ENCODE data around the gene ZFAND5.

ZFAND5 gene, protein sequence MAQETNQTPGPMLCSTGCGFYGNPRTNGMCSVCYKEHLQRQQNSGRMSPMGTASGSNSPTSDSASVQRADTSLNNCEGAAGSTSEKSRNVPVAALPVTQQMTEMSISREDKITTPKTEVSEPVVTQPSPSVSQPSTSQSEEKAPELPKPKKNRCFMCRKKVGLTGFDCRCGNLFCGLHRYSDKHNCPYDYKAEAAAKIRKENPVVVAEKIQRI

DNA sequence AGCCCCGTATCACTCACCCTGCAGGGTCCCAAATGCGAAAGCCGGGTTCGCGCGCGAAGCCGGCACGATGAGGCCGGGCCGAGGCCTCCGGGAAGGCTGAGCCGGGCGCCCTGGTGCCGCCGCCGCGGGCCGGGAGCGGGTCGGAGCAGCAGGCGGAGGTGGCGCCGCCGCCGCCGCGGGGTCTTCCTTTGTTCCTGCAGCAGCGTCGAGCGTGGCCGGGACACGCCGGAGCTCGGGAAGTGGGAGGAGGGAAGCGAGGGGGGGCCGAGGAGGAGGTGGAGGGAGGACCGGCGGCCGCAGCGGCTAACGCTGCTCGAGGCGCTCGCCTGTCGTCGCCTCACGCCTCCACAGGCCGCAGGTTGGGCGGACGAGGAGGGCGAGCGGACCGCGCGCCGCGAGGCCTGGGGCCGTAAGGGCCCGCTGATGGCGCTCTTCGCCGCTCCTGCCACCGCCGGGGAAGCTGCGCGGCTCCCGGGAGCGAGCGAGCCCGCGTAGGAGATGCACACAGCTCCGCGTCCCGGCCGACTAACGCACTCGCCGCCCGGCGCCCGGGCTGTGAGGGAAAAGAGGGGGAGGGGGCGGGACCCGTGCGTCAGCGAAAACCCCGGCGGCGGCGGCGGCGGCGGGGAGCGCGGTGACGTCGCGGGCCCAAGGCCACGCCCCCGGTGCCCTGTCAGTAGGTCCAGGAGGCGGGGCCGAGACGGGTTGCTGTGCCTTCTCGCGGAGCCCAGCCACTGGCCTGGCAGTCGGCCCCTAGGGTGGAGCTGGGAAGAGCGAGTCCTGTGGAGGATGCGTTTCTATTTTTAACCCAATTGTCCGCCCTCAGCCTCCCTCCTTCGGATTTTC lies at the start of gene ZFAND5:
Gene ZFAND5 (minus strand): TSS at position 530 of the 846 bp plus-strand sequence. CDS start 4,430 bp downstream, outside the sequence.
- H3K79me2 ChIP-seq (ENCODE audit: control insufficient read depth, low read length): peaks cover 54% of the 10 kb centered on the region
- H3K9me3 ChIP-seq (ENCODE audit: control insufficient read depth, insufficient read depth, low read length): no peaks in the 10 kb centered on the region
- H3F3A ChIP-seq (ENCODE audit: control insufficient read depth, insufficient read depth): no peaks in the 10 kb centered on the region
- TF ChIP-seq EZH2phosphoT487 (IDR thresholded peaks at IDR 0.05; ENCODE audit: borderline replicate concordance, low read length): no peak
- TF ChIP-seq, protein P1, sequence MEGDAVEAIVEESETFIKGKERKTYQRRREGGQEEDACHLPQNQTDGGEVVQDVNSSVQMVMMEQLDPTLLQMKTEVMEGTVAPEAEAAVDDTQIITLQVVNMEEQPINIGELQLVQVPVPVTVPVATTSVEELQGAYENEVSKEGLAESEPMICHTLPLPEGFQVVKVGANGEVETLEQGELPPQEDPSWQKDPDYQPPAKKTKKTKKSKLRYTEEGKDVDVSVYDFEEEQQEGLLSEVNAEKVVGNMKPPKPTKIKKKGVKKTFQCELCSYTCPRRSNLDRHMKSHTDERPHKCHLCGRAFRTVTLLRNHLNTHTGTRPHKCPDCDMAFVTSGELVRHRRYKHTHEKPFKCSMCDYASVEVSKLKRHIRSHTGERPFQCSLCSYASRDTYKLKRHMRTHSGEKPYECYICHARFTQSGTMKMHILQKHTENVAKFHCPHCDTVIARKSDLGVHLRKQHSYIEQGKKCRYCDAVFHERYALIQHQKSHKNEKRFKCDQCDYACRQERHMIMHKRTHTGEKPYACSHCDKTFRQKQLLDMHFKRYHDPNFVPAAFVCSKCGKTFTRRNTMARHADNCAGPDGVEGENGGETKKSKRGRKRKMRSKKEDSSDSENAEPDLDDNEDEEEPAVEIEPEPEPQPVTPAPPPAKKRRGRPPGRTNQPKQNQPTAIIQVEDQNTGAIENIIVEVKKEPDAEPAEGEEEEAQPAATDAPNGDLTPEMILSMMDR (IDR thresholded peaks at IDR 0.05; ENCODE audit: low read depth, low read length, poor library complexity, severe bottlenecking): no peak
- peaks cover 40% of the 10 kb centered on the region for H3K36me3 ChIP-seq (ENCODE audit: control insufficient read depth, low read length)
- H3K4me2 ChIP-seq (ENCODE audit: low read length): peak within 1 kb of the TSS; percentile 100
- H3K9me2 ChIP-seq (replicated peaks; ENCODE audit: control insufficient read depth, low read length): no peaks in the 10 kb centered on the region
- no peaks in the 10 kb centered on the region for H3K27me3 ChIP-seq (ENCODE audit: control insufficient read depth, low read length)
- peak within 1 kb of the TSS; percentile 71 for H3K27ac ChIP-seq (ENCODE audit: low read depth, low read length)
- H3K4me3 ChIP-seq (ENCODE audit: low read length): peak within 1 kb of the TSS; percentile 88
- H4K20me1 ChIP-seq (ENCODE audit: control insufficient read depth, insufficient read depth, low read depth, low read length): peaks cover 22% of the 10 kb centered on the region
- peaks cover 28% of the 10 kb centered on the region for H3K4me1 ChIP-seq (ENCODE audit: control insufficient read depth, low read length)

DNA sequence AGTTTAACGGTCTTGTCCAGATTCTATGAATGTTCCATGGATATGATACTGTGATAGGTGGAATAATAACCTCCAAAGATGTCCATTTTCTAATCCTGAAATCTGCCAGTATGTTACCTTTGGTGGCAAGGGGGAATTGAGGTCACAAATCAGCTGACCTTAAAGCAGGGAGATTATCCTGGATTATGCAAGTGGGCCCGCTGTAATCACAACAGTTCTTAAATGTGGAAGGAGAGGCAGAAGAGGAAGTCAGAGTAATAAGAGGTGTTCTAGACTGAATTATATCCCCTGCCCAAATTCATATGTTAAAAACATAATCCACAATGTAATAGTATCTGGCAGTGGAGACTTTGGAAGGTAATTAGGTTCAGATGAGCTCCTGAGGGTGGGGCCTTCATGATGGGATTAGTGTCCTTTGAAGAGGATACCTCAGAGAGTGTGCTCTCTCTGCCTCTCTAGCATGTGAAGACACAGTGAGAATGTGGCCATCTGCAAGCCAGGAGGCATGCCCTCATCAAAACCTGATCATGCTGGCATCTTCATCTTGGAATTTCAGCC lies 47.6 kb upstream of the ZFAND5 start:
- Histone ChIP-seq H3K4me2 (ENCODE audit: low read length) (no peak overlapping the region), H3F3A (ENCODE audit: control insufficient read depth, insufficient read depth) (no peaks in the 10 kb centered on the region), H3K4me1 (ENCODE audit: control insufficient read depth, low read length) (peaks cover 16% of the 10 kb centered on the region), H3K36me3 (ENCODE audit: control insufficient read depth, low read length) (no peaks in the 10 kb centered on the region), H3K27me3 (ENCODE audit: control insufficient read depth, low read length) (no peaks in the 10 kb centered on the region), H3K79me2 (ENCODE audit: control insufficient read depth, low read length) (no peaks in the 10 kb centered on the region), H4K20me1 (ENCODE audit: control insufficient read depth, insufficient read depth, low read depth, low read length) (no peaks in the 10 kb centered on the region), H3K27ac (ENCODE audit: low read depth, low read length) (no peak overlapping the region), H3K4me3 (ENCODE audit: low read length) (no peak overlapping the region), H3K9me3 (ENCODE audit: control insufficient read depth, insufficient read depth, low read length) (no peaks in the 10 kb centered on the region), H3K9me2 (replicated peaks; ENCODE audit: control insufficient read depth, low read length) (no peaks in the 10 kb centered on the region)
- TF ChIP-seq, protein P1 (IDR thresholded peaks at IDR 0.05; ENCODE audit: low read depth, low read length, poor library complexity, severe bottlenecking): no peak
- TF ChIP-seq EZH2phosphoT487 (IDR thresholded peaks at IDR 0.05; ENCODE audit: borderline replicate concordance, low read length): no peak

DNA sequence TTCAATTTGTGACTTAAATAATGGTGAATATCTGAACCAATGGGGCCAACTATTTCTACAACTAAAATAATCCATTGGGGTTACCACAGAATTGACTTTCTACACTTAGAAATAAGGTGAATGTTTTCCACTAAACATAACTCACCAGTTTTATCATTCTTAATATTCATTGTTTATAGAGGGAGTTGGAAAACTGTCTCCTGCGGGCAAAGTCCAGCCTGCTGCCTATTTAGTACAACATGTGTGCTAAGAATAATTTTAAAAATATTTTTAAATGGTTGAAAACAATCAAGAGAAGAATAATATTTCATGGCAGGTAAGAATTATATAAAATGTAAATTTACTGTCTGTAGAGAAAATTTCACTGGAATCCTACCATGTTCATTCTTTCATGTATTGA lies 45.2 kb upstream of the ZFAND5 start:
- H3K9me2 ChIP-seq (replicated peaks; ENCODE audit: control insufficient read depth, low read length): no peaks in the 10 kb centered on the region
- H3K27me3 ChIP-seq (ENCODE audit: control insufficient read depth, low read length): no peaks in the 10 kb centered on the region
- no peak overlapping the region for H3K4me3 ChIP-seq (ENCODE audit: low read length)
- TF ChIP-seq EZH2phosphoT487 (IDR thresholded peaks at IDR 0.05; ENCODE audit: borderline replicate concordance, low read length): no peak
- TF ChIP-seq, protein P1 (IDR thresholded peaks at IDR 0.05; ENCODE audit: low read depth, low read length, poor library complexity, severe bottlenecking): no peak
- H3K9me3 ChIP-seq (ENCODE audit: control insufficient read depth, insufficient read depth, low read length): no peaks in the 10 kb centered on the region
- no peaks in the 10 kb centered on the region for H3K36me3 ChIP-seq (ENCODE audit: control insufficient read depth, low read length)
- no peaks in the 10 kb centered on the region for H3K79me2 ChIP-seq (ENCODE audit: control insufficient read depth, low read length)
- H3K4me1 ChIP-seq (ENCODE audit: control insufficient read depth, low read length): peaks cover 16% of the 10 kb centered on the region
- H3K27ac ChIP-seq (ENCODE audit: low read depth, low read length): no peak overlapping the region
- H3F3A ChIP-seq (ENCODE audit: control insufficient read depth, insufficient read depth): no peaks in the 10 kb centered on the region
- H3K4me2 ChIP-seq (ENCODE audit: low read length): no peak overlapping the region
- no peaks in the 10 kb centered on the region for H4K20me1 ChIP-seq (ENCODE audit: control insufficient read depth, insufficient read depth, low read depth, low read length)
